Panc1 (cell line): ENCODE measurements around the gene GPRC5D. TPM values are rescaled to one million over a fixed set of nuclear protein-coding genes. Genes with fewer than 3 reads are reported as not detected.

Experiments used
- ATAC-seq: fragments of 200-7000 bp; cut with Tn5 transposase; 2 replicates; pipeline ENCODE4 v1.9.1; 2020; ENCODE audit warnings: mild to moderate bottlenecking, moderate library complexity
- BruUV-seq: library from RNA; stranded (reverse); fragments of 400-500 nt; replicated peaks from 2 replicates; lab custom pipeline; 2021; lab: Mats Ljungman, UMichigan
- CTCF ChIA-PET: fragments of 300-600 bp; sonication (Branson Sonifier 250); formaldehyde crosslinking; loops from one replicate; lab custom pipeline; 2022; ENCODE audit warnings: antibody characterized with exemption; lab: Charles Lee
- POLR2A ChIA-PET: fragments of 300-600 bp; sonication (Branson Sonifier 250); formaldehyde crosslinking; loops from one replicate; lab custom pipeline; 2022; ENCODE audit warnings: antibody characterized with exemption; lab: Charles Lee
- DNase-seq: peaks from one replicate; pipeline ENCODE4 v3.0.0-alpha.2; 2010; ENCODE audit warnings: low read depth, low spot score
- H3K27ac ChIP-seq: 2 replicates; pipeline ENCODE4 v1.5.1; 2011; ENCODE audit warnings: mild to moderate bottlenecking, low read length, inconsistent platforms
- H3K27me3 ChIP-seq: fragments of 200-500 bp; sonication (Bioruptor generic); 2 replicates; pipeline ENCODE4 v1.6.0; 2014; ENCODE audit warnings: low read length, inconsistent platforms; ENCODE audit not compliant: control insufficient read depth, insufficient read depth
- H3K36me3 ChIP-seq: fragments of 200-500 bp; sonication (Bioruptor generic); 2 replicates; pipeline ENCODE4 v1.5.1; 2014; ENCODE audit warnings: inconsistent platforms, mild to moderate bottlenecking, low read length, moderate library complexity; ENCODE audit not compliant: control insufficient read depth, insufficient read depth
- H3K4me1 ChIP-seq: 2 replicates; pipeline ENCODE4 v1.5.1; 2011; ENCODE audit warnings: inconsistent platforms, mild to moderate bottlenecking, low read length, moderate library complexity; ENCODE audit not compliant: control insufficient read depth, insufficient read depth
- H3K4me3 ChIP-seq, 2 experiments: 2 replicates each; pipeline ENCODE4 v1.5.1; 2011 to 2012; ENCODE audit warnings: low read depth in 2 of 2, low read length in 2 of 2, mild to moderate bottlenecking in 2 of 2, inconsistent platforms in 1 of 2, moderate library complexity in 1 of 2
- H3K9me3 ChIP-seq: fragments of 200-500 bp; sonication (Bioruptor generic); 2 replicates; pipeline ENCODE4 v1.5.1; 2014; ENCODE audit warnings: low read depth, mild to moderate bottlenecking, inconsistent platforms, low read length, moderate library complexity; ENCODE audit not compliant: control insufficient read depth, insufficient read depth
- POLR2AphosphoS5 ChIP-seq: IDR thresholded peaks from 2 replicates; pipeline ENCODE4 v1.6.1; 2012; ENCODE audit warnings: mild to moderate bottlenecking, low read depth, low read length, moderate library complexity
- SIN3A ChIP-seq: IDR thresholded peaks from 2 replicates; pipeline ENCODE4 v1.6.1; 2012; ENCODE audit warnings: low read depth, mild to moderate bottlenecking, low read length, moderate library complexity, borderline replicate concordance; ENCODE audit not compliant: insufficient read depth
- TCF7L2 ChIP-seq: IDR thresholded peaks from 2 replicates; pipeline ENCODE4 v1.6.1; 2011; ENCODE audit warnings: mild to moderate bottlenecking, low read depth, low read length, inconsistent platforms
- in situ Hi-C: cut with HindIII; loops from 2 replicates; pipeline ENCODE4 v1.10.0; 2016; ENCODE audit warnings: low sequenced_read_pairs, low pct_unique_long_range_greater_than_20kb
- intact Hi-C: fragments of 100-400 bp; cut with micrococcal nuclease; formaldehyde crosslinking; loops from one replicate; pipeline ENCODE4 v1.10.0; 2022; ENCODE audit not compliant: unreplicated experiment
- total RNA-seq: library from RNA; stranded (reverse); gene quantifications from one replicate; pipeline ENCODE4 v1.2.1, GENCODE V29; 2021; ENCODE audit not compliant: unreplicated experiment
- TF ChIP-seq, protein P1 (sequence below), 2 experiments: IDR thresholded peaks; 2 replicates each; pipeline ENCODE4 v1.6.1; 2011 to 2012; ENCODE audit warnings: low read depth in 2 of 2, control low read depth in 1 of 2, low read length in 1 of 2, mild to moderate bottlenecking in 1 of 2, moderate library complexity in 1 of 2; ENCODE audit not compliant: insufficient read depth in 1 of 2
- TF ChIP-seq, protein P2 (sequence below): fragments of 450-650 bp; IDR thresholded peaks from 2 replicates; pipeline ENCODE4 v1.5.1; 2017; ENCODE audit warnings: mild to moderate bottlenecking

GPRC5D gene
- total RNA-seq, 1 experiment from 2014 or later: not detected

- CTCF ChIA-PET: interaction anchor here (1.2 kb wide), 1 partner anchor 81 kb away, joined by 4 read pairs; the partner anchor contains the start of gene DDX47
- Histone ChIP-seq H3K9me3 (no peaks in the 10 kb centered on the region), H3K4me1 (peaks cover 29% of the 10 kb centered on the region), H3K4me3 (peak overlapping the region; percentile 61 to 86), H3K36me3 (peaks cover 6% of the 10 kb centered on the region), H3K27ac (peak overlapping the region; percentile 96), H3K27me3 (no peaks in the 10 kb centered on the region)
- no TSS peak for BruUV-seq
- ATAC-seq: no peak
- no peak for DNase-seq
- TF ChIP-seq TCF7L2: no peak
- TF ChIP-seq, protein P1, sequence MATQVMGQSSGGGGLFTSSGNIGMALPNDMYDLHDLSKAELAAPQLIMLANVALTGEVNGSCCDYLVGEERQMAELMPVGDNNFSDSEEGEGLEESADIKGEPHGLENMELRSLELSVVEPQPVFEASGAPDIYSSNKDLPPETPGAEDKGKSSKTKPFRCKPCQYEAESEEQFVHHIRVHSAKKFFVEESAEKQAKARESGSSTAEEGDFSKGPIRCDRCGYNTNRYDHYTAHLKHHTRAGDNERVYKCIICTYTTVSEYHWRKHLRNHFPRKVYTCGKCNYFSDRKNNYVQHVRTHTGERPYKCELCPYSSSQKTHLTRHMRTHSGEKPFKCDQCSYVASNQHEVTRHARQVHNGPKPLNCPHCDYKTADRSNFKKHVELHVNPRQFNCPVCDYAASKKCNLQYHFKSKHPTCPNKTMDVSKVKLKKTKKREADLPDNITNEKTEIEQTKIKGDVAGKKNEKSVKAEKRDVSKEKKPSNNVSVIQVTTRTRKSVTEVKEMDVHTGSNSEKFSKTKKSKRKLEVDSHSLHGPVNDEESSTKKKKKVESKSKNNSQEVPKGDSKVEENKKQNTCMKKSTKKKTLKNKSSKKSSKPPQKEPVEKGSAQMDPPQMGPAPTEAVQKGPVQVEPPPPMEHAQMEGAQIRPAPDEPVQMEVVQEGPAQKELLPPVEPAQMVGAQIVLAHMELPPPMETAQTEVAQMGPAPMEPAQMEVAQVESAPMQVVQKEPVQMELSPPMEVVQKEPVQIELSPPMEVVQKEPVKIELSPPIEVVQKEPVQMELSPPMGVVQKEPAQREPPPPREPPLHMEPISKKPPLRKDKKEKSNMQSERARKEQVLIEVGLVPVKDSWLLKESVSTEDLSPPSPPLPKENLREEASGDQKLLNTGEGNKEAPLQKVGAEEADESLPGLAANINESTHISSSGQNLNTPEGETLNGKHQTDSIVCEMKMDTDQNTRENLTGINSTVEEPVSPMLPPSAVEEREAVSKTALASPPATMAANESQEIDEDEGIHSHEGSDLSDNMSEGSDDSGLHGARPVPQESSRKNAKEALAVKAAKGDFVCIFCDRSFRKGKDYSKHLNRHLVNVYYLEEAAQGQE (IDR thresholded peaks at IDR 0.05; ENCODE audit: insufficient read depth in 1 of 2, low read depth in 2 of 2, low read length in 1 of 2): no peak
- no peak for TF ChIP-seq SIN3A
- TF ChIP-seq, protein P2, sequence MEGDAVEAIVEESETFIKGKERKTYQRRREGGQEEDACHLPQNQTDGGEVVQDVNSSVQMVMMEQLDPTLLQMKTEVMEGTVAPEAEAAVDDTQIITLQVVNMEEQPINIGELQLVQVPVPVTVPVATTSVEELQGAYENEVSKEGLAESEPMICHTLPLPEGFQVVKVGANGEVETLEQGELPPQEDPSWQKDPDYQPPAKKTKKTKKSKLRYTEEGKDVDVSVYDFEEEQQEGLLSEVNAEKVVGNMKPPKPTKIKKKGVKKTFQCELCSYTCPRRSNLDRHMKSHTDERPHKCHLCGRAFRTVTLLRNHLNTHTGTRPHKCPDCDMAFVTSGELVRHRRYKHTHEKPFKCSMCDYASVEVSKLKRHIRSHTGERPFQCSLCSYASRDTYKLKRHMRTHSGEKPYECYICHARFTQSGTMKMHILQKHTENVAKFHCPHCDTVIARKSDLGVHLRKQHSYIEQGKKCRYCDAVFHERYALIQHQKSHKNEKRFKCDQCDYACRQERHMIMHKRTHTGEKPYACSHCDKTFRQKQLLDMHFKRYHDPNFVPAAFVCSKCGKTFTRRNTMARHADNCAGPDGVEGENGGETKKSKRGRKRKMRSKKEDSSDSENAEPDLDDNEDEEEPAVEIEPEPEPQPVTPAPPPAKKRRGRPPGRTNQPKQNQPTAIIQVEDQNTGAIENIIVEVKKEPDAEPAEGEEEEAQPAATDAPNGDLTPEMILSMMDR: no peak
- TF ChIP-seq POLR2AphosphoS5: no peak
- in situ Hi-C loops (no loop called here), intact Hi-C loops (loop anchor here (5.0 kb wide), 1 partner anchor 76 kb away; no protein-coding TSS in a partner anchor)
- POLR2A ChIA-PET: interaction anchor here (0.7 kb wide), 1 partner anchor 90 kb away, joined by 3 read pairs; no protein-coding TSS in a partner anchor
These were observed 58.5 kb downstream of the GPRC5D start for GRCh38 chr12:12893438-12893837.

- no peak for DNase-seq
- Histone ChIP-seq H3K27ac (peak overlapping the region; percentile 96), H3K4me3 (peak overlapping the region; percentile 61 to 86), H3K4me1 (peaks cover 29% of the 10 kb centered on the region), H3K36me3 (peaks cover 6% of the 10 kb centered on the region), H3K9me3 (no peaks in the 10 kb centered on the region), H3K27me3 (no peaks in the 10 kb centered on the region)
- CTCF ChIA-PET: interaction anchor here (1.2 kb wide), 1 partner anchor 80 kb away, joined by 4 read pairs; the partner anchor contains the start of gene DDX47
- TF ChIP-seq, protein P1 (IDR thresholded peaks at IDR 0.05; ENCODE audit: insufficient read depth in 1 of 2, low read depth in 2 of 2, low read length in 1 of 2): no peak
- TF ChIP-seq, protein P2: no peak
- TF ChIP-seq POLR2AphosphoS5 (no peak), SIN3A (no peak)
- ATAC-seq: peak; percentile 3; the same call in 1 of the 2 replicates
- no TSS peak for BruUV-seq
- intact Hi-C loops (loop anchor here (1.0 to 5.0 kb wide), 2 partner anchors 55 to 75 kb away; no protein-coding TSS in a partner anchor), in situ Hi-C loops (no loop called here)
- POLR2A ChIA-PET: interaction anchor here (2.3 kb wide), 1 partner anchor 15 kb away, joined by 12 read pairs; no protein-coding TSS in a partner anchor
These were observed 59.3 kb downstream of the GPRC5D start for GRCh38 chr12:12892681-12893141.
